ENCODE results near the gene SPOCK1. TPM values are rescaled to one million over a fixed set of nuclear protein-coding genes. Genes with fewer than 3 reads are reported as not detected.
"Not testable (repeated sequence)": the region's sequence is repeated elsewhere in the genome, so short reads cannot be mapped to it uniquely, and the experiment has no call there.

SPOCK1 gene
- total and polyA plus RNA-seq, 4 donors, result 4.5 to 67.8 (median 27.0) TPM

- intact Hi-C loops (cut with DNase I), result no loop called here
- H3K27ac ChIP-seq (ENCODE audit: low read depth in 1 of 2, low read length in 2 of 2), result no peak overlapping the region
Observed at GRCh38 chr5:136994154-136994553, 505.0 kb downstream of the SPOCK1 start.

DNA sequence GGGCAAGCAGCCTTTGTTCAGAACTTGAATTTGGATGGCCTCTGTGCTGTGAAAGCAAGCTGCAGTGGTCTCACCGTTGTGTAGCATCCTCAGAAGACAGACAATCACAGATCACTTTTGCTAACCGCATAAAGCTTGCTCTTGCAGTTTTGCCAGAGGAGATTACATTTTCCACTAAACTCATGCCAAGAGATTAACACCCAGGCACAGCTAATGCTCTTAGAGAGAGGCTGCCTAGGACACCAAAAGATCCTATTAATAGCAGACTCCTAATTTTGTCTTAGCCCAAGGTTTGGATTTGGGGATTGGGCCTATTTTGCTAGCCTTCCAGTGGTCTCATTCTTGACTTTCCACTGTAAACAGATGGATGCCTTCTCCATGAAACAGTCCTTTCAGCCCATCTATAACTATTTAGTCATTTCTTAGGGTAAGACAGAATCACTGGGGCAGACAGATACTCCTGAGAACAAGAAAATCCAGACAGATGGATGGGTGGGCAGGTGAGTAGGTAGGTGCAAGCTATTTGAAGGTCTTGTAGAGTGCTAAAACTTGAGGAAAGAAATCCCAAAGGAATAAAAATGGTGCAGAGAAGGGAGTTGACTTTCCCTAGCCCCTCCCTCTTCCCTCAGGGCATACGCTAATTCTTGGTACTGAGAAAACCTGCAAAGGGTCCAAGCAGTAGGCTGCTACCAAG lies 506.2 kb downstream of the SPOCK1 start:
- no peaks in the 10 kb centered on the region for H3K27me3 ChIP-seq (ENCODE audit: control insufficient read depth in 1 of 2, insufficient read depth in 2 of 2, low read length in 1 of 2)
- no peak for DNase-seq
- 74 to 81% methylated on average over 3 of the region's 3 CpGs for WGBS, 2 donors
- intact Hi-C loops (cut with DNase I), result no loop called here
- no peaks in the 10 kb centered on the region for H3K36me3 ChIP-seq (ENCODE audit: control insufficient read depth in 1 of 2, insufficient read depth in 2 of 2, low read length in 1 of 2)
- H3K27ac ChIP-seq (ENCODE audit: low read depth in 1 of 2, low read length in 2 of 2), result no peak overlapping the region
- no peak overlapping the region for H3K4me3 ChIP-seq (ENCODE audit: low read length in 2 of 2)
- no peak for ATAC-seq (ENCODE audit: low FRiP score)
- no peaks in the 10 kb centered on the region for H3K9me3 ChIP-seq (ENCODE audit: control insufficient read depth, low read length)
- no peaks in the 10 kb centered on the region for H3K4me1 ChIP-seq (ENCODE audit: control insufficient read depth in 1 of 2, insufficient read depth in 2 of 2, low read length in 2 of 2)

More at GRCh38 chr5:136994154-136994553, 505.0 kb downstream of the SPOCK1 start:
- 4 to 10% methylated on average over 5 of the region's 5 CpGs for WGBS, 2 donors
- Histone ChIP-seq H3K27me3 (ENCODE audit: control insufficient read depth in 1 of 2, insufficient read depth in 2 of 2, low read length in 1 of 2) (no peaks in the 10 kb centered on the region), H3K4me3 (ENCODE audit: low read length in 2 of 2) (no peak overlapping the region), H3K4me1 (ENCODE audit: control insufficient read depth in 1 of 2, insufficient read depth in 2 of 2, low read length in 2 of 2) (no peaks in the 10 kb centered on the region), H3K9me3 (ENCODE audit: control insufficient read depth, low read length) (no peaks in the 10 kb centered on the region), H3K36me3 (ENCODE audit: control insufficient read depth in 1 of 2, insufficient read depth in 2 of 2, low read length in 1 of 2) (no peaks in the 10 kb centered on the region)
- DNase-seq (no peak), ATAC-seq (ENCODE audit: low FRiP score) (no peak)

GRCh38 chr5:136985785-136986475 lies 513.2 kb downstream of the SPOCK1 start:
- intact Hi-C loops (cut with DNase I), result no loop called here
- no peaks in the 10 kb centered on the region for H3K27me3 ChIP-seq (ENCODE audit: control insufficient read depth in 1 of 2, insufficient read depth in 2 of 2, low read length in 1 of 2)
- H3K9me3 ChIP-seq (ENCODE audit: control insufficient read depth, low read length), result no peaks in the 10 kb centered on the region
- no peak for DNase-seq
- no peaks in the 10 kb centered on the region for H3K4me1 ChIP-seq (ENCODE audit: control insufficient read depth in 1 of 2, insufficient read depth in 2 of 2, low read length in 2 of 2)
- H3K27ac ChIP-seq (ENCODE audit: low read depth in 1 of 2, low read length in 2 of 2), result no peak overlapping the region
- H3K36me3 ChIP-seq (ENCODE audit: control insufficient read depth in 1 of 2, insufficient read depth in 2 of 2, low read length in 1 of 2), result no peaks in the 10 kb centered on the region
- ATAC-seq (ENCODE audit: low FRiP score), result no peak
- WGBS, 2 donors, result 90 to 93% methylated on average over 2 of the region's 2 CpGs
- no peak overlapping the region for H3K4me3 ChIP-seq (ENCODE audit: low read length in 2 of 2)

DNA sequence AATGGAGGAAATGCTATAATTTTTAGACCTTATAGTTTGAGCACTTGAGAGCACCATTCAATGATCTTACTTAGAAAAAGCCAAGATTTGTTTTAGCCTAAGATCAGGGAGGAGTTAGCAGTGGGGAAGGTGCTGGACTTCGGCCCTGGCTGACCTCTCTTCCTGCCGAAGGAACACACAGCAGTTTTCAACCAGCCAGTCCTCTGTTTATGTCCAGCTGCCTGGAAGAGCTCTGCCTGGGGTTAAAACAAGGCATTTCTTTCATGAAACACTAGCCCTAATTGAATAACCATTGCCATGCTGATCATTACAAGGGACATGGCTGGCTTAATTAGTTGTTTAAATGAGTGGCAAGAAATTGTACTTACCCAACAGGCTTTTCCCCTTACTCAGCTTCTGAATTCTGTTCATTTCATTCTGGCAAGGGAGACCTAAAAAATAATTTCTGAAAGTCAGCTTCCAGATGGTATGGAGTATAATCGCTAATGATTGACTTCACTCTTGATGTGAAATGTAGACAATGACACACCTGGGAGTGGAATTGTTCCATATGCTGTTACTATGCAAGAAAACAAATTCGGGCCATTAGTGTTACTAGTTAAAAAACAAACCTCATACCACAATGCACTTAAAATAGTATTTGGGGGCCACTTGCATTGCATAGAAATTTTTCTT lies 514.2 kb downstream of the SPOCK1 start:
- intact Hi-C loops (cut with DNase I), result no loop called here
- no peaks in the 10 kb centered on the region for H3K27me3 ChIP-seq (ENCODE audit: control insufficient read depth in 1 of 2, insufficient read depth in 2 of 2, low read length in 1 of 2)
- no peak overlapping the region for H3K27ac ChIP-seq (ENCODE audit: low read depth in 1 of 2, low read length in 2 of 2)
- H3K36me3 ChIP-seq (ENCODE audit: control insufficient read depth in 1 of 2, insufficient read depth in 2 of 2, low read length in 1 of 2), result no peaks in the 10 kb centered on the region
- no peaks in the 10 kb centered on the region for H3K4me1 ChIP-seq (ENCODE audit: control insufficient read depth in 1 of 2, insufficient read depth in 2 of 2, low read length in 2 of 2)
- DNase-seq (no peak), ATAC-seq (ENCODE audit: low FRiP score) (no peak)
- 61 to 65% methylated on average over 4 of the region's 4 CpGs for WGBS, 2 donors
- no peaks in the 10 kb centered on the region for H3K9me3 ChIP-seq (ENCODE audit: control insufficient read depth, low read length)
- no peak overlapping the region for H3K4me3 ChIP-seq (ENCODE audit: low read length in 2 of 2)

- no peak overlapping the region for H3K27ac ChIP-seq (ENCODE audit: low read depth in 1 of 2, low read length in 2 of 2)
- H3K4me1 ChIP-seq (ENCODE audit: control insufficient read depth in 1 of 2, insufficient read depth in 2 of 2, low read length in 2 of 2), result no peaks in the 10 kb centered on the region
- no peak overlapping the region for H3K4me3 ChIP-seq (ENCODE audit: low read length in 2 of 2)
- H3K9me3 ChIP-seq (ENCODE audit: control insufficient read depth, low read length), result no peaks in the 10 kb centered on the region
- DNase-seq (no peak), ATAC-seq (ENCODE audit: low FRiP score) (no peak)
- H3K27me3 ChIP-seq (ENCODE audit: control insufficient read depth in 1 of 2, insufficient read depth in 2 of 2, low read length in 1 of 2), result no peaks in the 10 kb centered on the region
- intact Hi-C loops (cut with DNase I), result no loop called here
- H3K36me3 ChIP-seq (ENCODE audit: control insufficient read depth in 1 of 2, insufficient read depth in 2 of 2, low read length in 1 of 2), result no peaks in the 10 kb centered on the region
- WGBS, 2 donors, result 89 to 94% methylated on average over 2 of the region's 2 CpGs
Observed at GRCh38 chr5:136981936-136982335, 517.2 kb downstream of the SPOCK1 start.

DNA sequence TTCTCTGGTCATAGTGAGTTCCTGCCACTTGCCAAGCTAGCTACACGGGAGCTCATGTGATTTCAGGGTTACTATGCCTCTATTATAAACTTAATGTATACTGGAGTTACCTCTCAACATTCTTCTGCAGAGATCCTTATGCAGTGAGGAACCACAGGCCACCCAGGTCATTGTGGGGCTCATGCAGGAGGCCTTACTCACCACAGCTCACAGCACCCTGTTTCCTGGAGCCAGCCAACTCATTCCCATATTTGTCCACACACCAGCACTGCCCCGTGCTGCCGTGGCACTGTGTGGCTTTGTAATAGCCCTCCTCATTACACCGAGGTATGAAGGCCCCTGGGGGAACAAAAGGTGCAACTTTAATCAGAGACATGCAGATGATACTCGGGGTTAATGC lies 520.0 kb downstream of the SPOCK1 start:
- no peak for ATAC-seq (ENCODE audit: low FRiP score)
- no peak for DNase-seq
- intact Hi-C loops (cut with DNase I), result no loop called here
- Histone ChIP-seq H3K9me3 (ENCODE audit: control insufficient read depth, low read length) (no peaks in the 10 kb centered on the region), H3K27me3 (ENCODE audit: control insufficient read depth in 1 of 2, insufficient read depth in 2 of 2, low read length in 1 of 2) (no peaks in the 10 kb centered on the region), H3K4me3 (ENCODE audit: low read length in 2 of 2) (no peak overlapping the region), H3K4me1 (ENCODE audit: control insufficient read depth in 1 of 2, insufficient read depth in 2 of 2, low read length in 2 of 2) (no peaks in the 10 kb centered on the region), H3K36me3 (ENCODE audit: control insufficient read depth in 1 of 2, insufficient read depth in 2 of 2, low read length in 1 of 2) (no peaks in the 10 kb centered on the region), H3K27ac (ENCODE audit: low read depth in 1 of 2, low read length in 2 of 2) (no peak overlapping the region)
- WGBS, 2 donors, result 73 to 76% methylated on average over 5 of the region's 5 CpGs

DNA sequence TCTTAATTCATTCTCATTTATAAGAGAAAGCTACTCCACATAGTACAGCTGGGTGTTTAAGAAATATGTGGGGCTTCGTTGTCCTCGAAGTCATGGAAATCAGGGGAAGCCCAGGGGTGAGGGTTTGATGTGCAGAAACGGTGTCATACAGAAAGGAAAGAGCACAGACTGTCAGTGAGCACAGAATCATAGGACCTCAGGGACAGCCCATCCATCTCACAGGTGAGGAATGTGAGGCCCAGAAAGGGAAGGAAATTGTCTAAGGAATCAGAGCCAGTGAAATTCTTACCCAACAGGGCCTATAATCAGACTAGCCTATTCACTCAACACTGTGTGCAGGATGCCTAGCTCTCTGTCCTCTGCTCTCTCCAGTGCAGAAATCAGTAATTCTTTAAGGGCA lies 535.6 kb downstream of the SPOCK1 start:
- intact Hi-C loops (cut with DNase I), result no loop called here
- no peak overlapping the region for H3K4me3 ChIP-seq (ENCODE audit: low read length in 2 of 2)
- DNase-seq (no peak), ATAC-seq (ENCODE audit: low FRiP score) (no peak)
- 30 to 49% methylated on average over 3 of the region's 3 CpGs for WGBS, 2 donors
- H3K36me3 ChIP-seq (ENCODE audit: control insufficient read depth in 1 of 2, insufficient read depth in 2 of 2, low read length in 1 of 2), result no peaks in the 10 kb centered on the region
- no peaks in the 10 kb centered on the region for H3K27me3 ChIP-seq (ENCODE audit: control insufficient read depth in 1 of 2, insufficient read depth in 2 of 2, low read length in 1 of 2)
- no peaks in the 10 kb centered on the region for H3K9me3 ChIP-seq (ENCODE audit: control insufficient read depth, low read length)
- no peaks in the 10 kb centered on the region for H3K4me1 ChIP-seq (ENCODE audit: control insufficient read depth in 1 of 2, insufficient read depth in 2 of 2, low read length in 2 of 2)
- no peak overlapping the region for H3K27ac ChIP-seq (ENCODE audit: low read depth in 1 of 2, low read length in 2 of 2)

DNA sequence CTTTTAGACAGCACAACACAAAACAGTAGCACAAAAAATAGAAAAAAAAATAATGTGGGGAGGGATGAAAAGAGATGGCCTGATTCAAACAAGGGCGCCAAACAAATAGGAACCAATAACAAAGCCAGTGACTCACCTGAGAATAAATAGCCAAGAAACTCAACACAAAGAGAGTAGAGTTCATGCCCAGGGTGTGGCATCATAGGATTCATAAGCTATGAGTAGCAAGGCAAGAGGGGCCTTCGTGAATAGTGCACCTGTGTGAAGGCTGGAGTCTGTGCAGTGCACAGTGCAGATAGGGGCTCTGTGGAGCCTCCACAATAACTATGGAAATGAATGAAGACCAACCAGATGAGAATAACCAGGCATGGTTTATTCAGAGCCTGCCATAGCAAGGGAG lies 541.7 kb downstream of the SPOCK1 start:
- intact Hi-C loops (cut with DNase I), result no loop called here
- ATAC-seq (ENCODE audit: low FRiP score) (no peak), DNase-seq (no peak)
- Histone ChIP-seq H3K9me3 (ENCODE audit: control insufficient read depth, low read length) (no peaks in the 10 kb centered on the region), H3K4me3 (ENCODE audit: low read length in 2 of 2) (no peak overlapping the region), H3K27ac (ENCODE audit: low read depth in 1 of 2, low read length in 2 of 2) (no peak overlapping the region), H3K36me3 (ENCODE audit: control insufficient read depth in 1 of 2, insufficient read depth in 2 of 2, low read length in 1 of 2) (no peaks in the 10 kb centered on the region), H3K4me1 (ENCODE audit: control insufficient read depth in 1 of 2, insufficient read depth in 2 of 2, low read length in 2 of 2) (no peaks in the 10 kb centered on the region), H3K27me3 (ENCODE audit: control insufficient read depth in 1 of 2, insufficient read depth in 2 of 2, low read length in 1 of 2) (no peaks in the 10 kb centered on the region)
- 81 to 88% methylated on average over 2 of the region's 2 CpGs for WGBS, 2 donors

- WGBS, 2 donors, result 77 to 84% methylated on average over 5 of the region's 5 CpGs
- H3K4me1 ChIP-seq (ENCODE audit: control insufficient read depth in 1 of 2, insufficient read depth in 2 of 2, low read length in 2 of 2); H3K36me3 ChIP-seq (ENCODE audit: control insufficient read depth in 1 of 2, insufficient read depth in 2 of 2, low read length in 1 of 2); H3K4me3 ChIP-seq (ENCODE audit: low read length in 2 of 2); ATAC-seq (ENCODE audit: low FRiP score); DNase-seq; H3K27me3 ChIP-seq (ENCODE audit: control insufficient read depth in 1 of 2, insufficient read depth in 2 of 2, low read length in 1 of 2); H3K9me3 ChIP-seq (ENCODE audit: control insufficient read depth, low read length); intact Hi-C loops (cut with DNase I); H3K27ac ChIP-seq (ENCODE audit: low read depth in 1 of 2, low read length in 2 of 2): not testable (repeated sequence)
Observed at GRCh38 chr5:136954142-136954541, 545.0 kb downstream of the SPOCK1 start.

Data from aorta (tissue), 5 donors.